ENCODE data around the gene TBCCD1. TPM values are rescaled to one million over a fixed set of nuclear protein-coding genes. Genes with fewer than 3 reads are reported as not detected.
"Not testable (repeated sequence)": the region's sequence is repeated elsewhere in the genome, so short reads cannot be mapped to it uniquely, and the experiment has no call there.

TBCCD1 gene
- polyA plus RNA-seq, 6 donors from 2014 or later, result 12.0 to 32.7 (median 19.7) TPM

GRCh38 chr3:186506191-186506739, 60.9 kb downstream of the TBCCD1 start:
- no peak for DNase-seq
- no peak for ATAC-seq (ENCODE audit: low read depth in 2 of 2)
- no peaks in the 10 kb centered on the region for H3K9me3 Mint-ChIP-seq
- peaks cover 11 to 51% (median 21%) of the 10 kb centered on the region in 3 donors for H3K27me3 Mint-ChIP-seq
- no peaks in the 10 kb centered on the region for H3K36me3 Mint-ChIP-seq
- H3K4me3 Mint-ChIP-seq, result no peak overlapping the region
- no peak overlapping the region for H3K27ac Mint-ChIP-seq
- H3K4me1 Mint-ChIP-seq, result peaks cover 4 to 7% (median 6%) of the 10 kb centered on the region in 3 donors

- peaks cover 0 to 3% (median 3%) of the 10 kb centered on the region in 3 donors for H3K4me1 Mint-ChIP-seq
- no peaks in the 10 kb centered on the region for H3K36me3 Mint-ChIP-seq
- DNase-seq, result no peak
- ATAC-seq (ENCODE audit: low read depth in 2 of 2), result no peak
- no peak overlapping the region for H3K27ac Mint-ChIP-seq
- peaks cover 0 to 9% (median 4%) of the 10 kb centered on the region in 7 donors for H3K9me3 Mint-ChIP-seq
- H3K27me3 Mint-ChIP-seq, result peaks cover 10 to 44% (median 21%) of the 10 kb centered on the region in 3 donors
- peak overlapping the region in 1 of 8 donors; percentile 12 for H3K4me3 Mint-ChIP-seq
Observed at GRCh38 chr3:186502966-186503712, 64.0 kb downstream of the TBCCD1 start.

GRCh38 chr3:186502138-186502948, 64.8 kb downstream of the TBCCD1 start:
- Mint-ChIP-seq H3K9me3 (peaks cover 0 to 9% (median 4%) of the 10 kb centered on the region in 7 donors), H3K27me3 (peaks cover 10 to 39% (median 21%) of the 10 kb centered on the region in 3 donors), H3K36me3 (no peaks in the 10 kb centered on the region), H3K27ac (no peak overlapping the region), H3K4me3 (peak overlapping the region in 1 of 8 donors; percentile 12), H3K4me1 (peaks cover 0 to 3% (median 3%) of the 10 kb centered on the region in 3 donors)
- DNase-seq (no peak), ATAC-seq (ENCODE audit: low read depth in 2 of 2) (no peak)

GRCh38 chr3:186499949-186500348, 67.2 kb downstream of the TBCCD1 start:
- Mint-ChIP-seq H3K27ac (peak overlapping the region in 1 of 6 donors; percentile 56), H3K27me3 (peaks cover 0 to 22% (median 14%) of the 10 kb centered on the region in 3 donors)
- H3K4me1 Mint-ChIP-seq; H3K9me3 Mint-ChIP-seq; ATAC-seq (ENCODE audit: low read depth in 2 of 2); H3K4me3 Mint-ChIP-seq; DNase-seq; H3K36me3 Mint-ChIP-seq: not testable (repeated sequence)

- H3K27me3 Mint-ChIP-seq, result peaks cover 0 to 15% (median 8%) of the 10 kb centered on the region in 3 donors
- H3K36me3 Mint-ChIP-seq; H3K4me3 Mint-ChIP-seq; ATAC-seq (ENCODE audit: low read depth in 2 of 2); H3K9me3 Mint-ChIP-seq; DNase-seq; H3K4me1 Mint-ChIP-seq; H3K27ac Mint-ChIP-seq: not testable (repeated sequence)
Observed at GRCh38 chr3:186498022-186498421, 69.1 kb downstream of the TBCCD1 start.

- H3K27ac Mint-ChIP-seq, result no peak overlapping the region
- no peak overlapping the region for H3K4me3 Mint-ChIP-seq
- H3K36me3 Mint-ChIP-seq, result no peaks in the 10 kb centered on the region
- H3K27me3 Mint-ChIP-seq, result peaks cover 0 to 11% (median 6%) of the 10 kb centered on the region in 3 donors
- peaks cover 0 to 7% (median 0%) of the 10 kb centered on the region in 3 donors for H3K4me1 Mint-ChIP-seq
- no peak for ATAC-seq (ENCODE audit: low read depth in 2 of 2)
- DNase-seq, result no peak
- H3K9me3 Mint-ChIP-seq, result peaks cover 0 to 9% (median 4%) of the 10 kb centered on the region in 7 donors
Observed at GRCh38 chr3:186497608-186498007, 69.5 kb downstream of the TBCCD1 start.

- H3K9me3 Mint-ChIP-seq, result peaks cover 0 to 9% (median 4%) of the 10 kb centered on the region in 7 donors
- H3K4me3 Mint-ChIP-seq, result no peak overlapping the region
- DNase-seq, result no peak
- H3K36me3 Mint-ChIP-seq, result no peaks in the 10 kb centered on the region
- ATAC-seq (ENCODE audit: low read depth in 2 of 2), result no peak
- H3K27me3 Mint-ChIP-seq, result peaks cover 0 to 11% (median 6%) of the 10 kb centered on the region in 3 donors
- peak overlapping the region in 1 of 6 donors; percentile 42 for H3K27ac Mint-ChIP-seq
- peaks cover 0 to 7% (median 0%) of the 10 kb centered on the region in 3 donors for H3K4me1 Mint-ChIP-seq
Observed at GRCh38 chr3:186496635-186497034, 70.5 kb downstream of the TBCCD1 start.

Other genes starting within 250 kb of the TBCCD1 start
- gene DGKG, start 205.1 kb downstream of the TBCCD1 start, polyA plus RNA-seq (ENCODE audit: low read depth in 6 of 6), result under 1 TPM in 4 of 6 donors, not detected in 2; 0.30 to 0.68 (median 0.54) TPM
- gene CRYGS, start 23.0 kb downstream of the TBCCD1 start, polyA plus RNA-seq (ENCODE audit: low read depth in 6 of 6), result not detected
- gene DNAJB11, start 3.4 kb upstream of the TBCCD1 start, polyA plus RNA-seq (ENCODE audit: low read depth in 6 of 6), result 10 to 100 TPM; 31.3 to 41.1 (median 37.7) TPM
- not detected for gene AHSG, start 45.7 kb upstream of the TBCCD1 start, polyA plus RNA-seq (ENCODE audit: low read depth in 6 of 6)
- not detected for gene FETUB, start 73.1 kb upstream of the TBCCD1 start, polyA plus RNA-seq (ENCODE audit: low read depth in 6 of 6)
- not detected for gene HRG, start 98.7 kb upstream of the TBCCD1 start, polyA plus RNA-seq (ENCODE audit: low read depth in 6 of 6)
- not detected for gene KNG1, start 150.0 kb upstream of the TBCCD1 start, polyA plus RNA-seq (ENCODE audit: low read depth in 6 of 6)
- 100 to 1,000 TPM; 194 to 296 (median 243) TPM for gene EIF4A2, start 216.2 kb upstream of the TBCCD1 start, polyA plus RNA-seq (ENCODE audit: low read depth in 6 of 6)
- 10 to 100 TPM; 22.2 to 34.4 (median 25.0) TPM for gene RFC4, start 239.1 kb upstream of the TBCCD1 start, polyA plus RNA-seq (ENCODE audit: low read depth in 6 of 6)

All from naive B cell (primary cell).